ENCODE results near the gene GLMP.

- TF ChIP-seq, protein P1, sequence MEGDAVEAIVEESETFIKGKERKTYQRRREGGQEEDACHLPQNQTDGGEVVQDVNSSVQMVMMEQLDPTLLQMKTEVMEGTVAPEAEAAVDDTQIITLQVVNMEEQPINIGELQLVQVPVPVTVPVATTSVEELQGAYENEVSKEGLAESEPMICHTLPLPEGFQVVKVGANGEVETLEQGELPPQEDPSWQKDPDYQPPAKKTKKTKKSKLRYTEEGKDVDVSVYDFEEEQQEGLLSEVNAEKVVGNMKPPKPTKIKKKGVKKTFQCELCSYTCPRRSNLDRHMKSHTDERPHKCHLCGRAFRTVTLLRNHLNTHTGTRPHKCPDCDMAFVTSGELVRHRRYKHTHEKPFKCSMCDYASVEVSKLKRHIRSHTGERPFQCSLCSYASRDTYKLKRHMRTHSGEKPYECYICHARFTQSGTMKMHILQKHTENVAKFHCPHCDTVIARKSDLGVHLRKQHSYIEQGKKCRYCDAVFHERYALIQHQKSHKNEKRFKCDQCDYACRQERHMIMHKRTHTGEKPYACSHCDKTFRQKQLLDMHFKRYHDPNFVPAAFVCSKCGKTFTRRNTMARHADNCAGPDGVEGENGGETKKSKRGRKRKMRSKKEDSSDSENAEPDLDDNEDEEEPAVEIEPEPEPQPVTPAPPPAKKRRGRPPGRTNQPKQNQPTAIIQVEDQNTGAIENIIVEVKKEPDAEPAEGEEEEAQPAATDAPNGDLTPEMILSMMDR (IDR thresholded peaks at IDR 0.05) = no peak
- TF ChIP-seq TCF7L2 (IDR thresholded peaks at IDR 0.05; ENCODE audit: low read depth, low read length) = no peak
These were observed 7.8 kb upstream of the GLMP start for GRCh38 chr1:156303241-156303640.
